Measurements from ENCODE around the gene C17orf107. TPM values are rescaled to one million over a fixed set of nuclear protein-coding genes. Genes with fewer than 3 reads are reported as not detected.
A peak's percentile ranks its signal among the peaks of the same experiment; 100 is the strongest.
"Not testable (repeated sequence)": the region's sequence is repeated elsewhere in the genome, so short reads cannot be mapped to it uniquely, and the experiment has no call there.

Gene C17orf107
- total RNA-seq, 1 experiment from 2014 or later: 3.6 TPM

- ChIA-PET POLR2A (interaction anchor here (0.6 to 4.6 kb wide), 19 partner anchors 8 to 294 kb away, joined by 3 to 51 read pairs (median 5); partner anchors contain the start of genes GLTPD2, PFN1, RNF167 and SLC25A11), CTCF (interaction anchor here (0.6 to 5.1 kb wide), 8 partner anchors 10 to 143 kb away, joined by 3 to 29 read pairs (median 4); partner anchors contain the start of genes CHRNE, RNF167, SLC25A11 and SPAG7)
- DNase-seq (ENCODE audit: unreplicated experiment): no peak
- Mint-ChIP-seq H3K9me3 (ENCODE audit: unreplicated experiment) (no peaks in the 10 kb centered on the region), H3K36me3 (ENCODE audit: insufficient read depth, unreplicated experiment) (no peaks in the 10 kb centered on the region), H3K4me3 (ENCODE audit: unreplicated experiment) (no peak overlapping the region), H3K27ac (ENCODE audit: low read depth, unreplicated experiment) (no peak overlapping the region), H3K4me1 (ENCODE audit: insufficient read depth, unreplicated experiment) (peaks cover 16% of the 10 kb centered on the region), H3K27me3 (ENCODE audit: insufficient read depth, unreplicated experiment) (no peaks in the 10 kb centered on the region)
- BruUV-seq (replicated peaks): no TSS peak
- intact Hi-C loops (cut with micrococcal nuclease): loop anchor here (2.0 kb wide), 1 partner anchor 21 kb away; the partner anchor contains the start of genes RNF167 and SLC25A11
- no peak for TF ChIP-seq CTCF (IDR thresholded peaks at IDR 0.05; ENCODE audit: unreplicated experiment)
Measured at GRCh38 chr17:4919511-4920047, 20.2 kb downstream of the C17orf107 start.

DNA sequence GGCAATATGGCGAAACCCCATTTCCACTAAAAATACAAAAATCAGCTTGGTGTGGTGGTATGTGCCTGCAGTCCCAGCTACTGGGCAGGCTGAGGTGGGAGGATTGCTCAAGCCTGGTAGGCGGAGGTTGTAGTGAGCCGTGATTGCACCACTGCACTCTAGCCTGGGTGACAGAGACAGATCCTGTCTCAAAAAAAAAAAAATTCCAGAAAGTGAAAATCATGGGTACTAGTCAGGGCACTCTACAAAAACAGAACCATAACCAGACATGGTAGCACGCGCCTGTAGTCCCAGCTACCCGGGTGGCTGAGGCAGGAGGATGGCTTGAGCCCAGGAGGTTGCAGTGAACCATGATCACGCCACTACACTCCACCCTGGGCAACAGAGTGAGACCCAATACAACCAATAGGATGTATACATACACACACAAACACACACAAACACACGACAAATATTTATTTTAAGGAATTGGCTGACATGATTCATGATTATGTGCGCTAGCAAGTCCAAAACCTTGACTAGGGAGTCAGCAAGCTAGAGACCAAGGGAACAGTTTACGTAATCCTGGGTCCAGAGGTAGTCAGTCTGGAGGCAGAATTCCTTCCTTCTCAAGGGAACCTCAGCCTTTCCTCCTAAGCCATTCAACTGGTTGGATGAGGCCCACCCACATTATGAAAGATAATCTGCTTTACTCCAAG is 21.2 kb downstream of the C17orf107 start:
- intact Hi-C loops (cut with micrococcal nuclease): loop anchor here (2.0 kb wide), 1 partner anchor 20 kb away; the partner anchor contains the start of genes RNF167 and SLC25A11
- Mint-ChIP-seq H3K9me3 (ENCODE audit: unreplicated experiment) (no peaks in the 10 kb centered on the region), H3K27me3 (ENCODE audit: insufficient read depth, unreplicated experiment) (no peaks in the 10 kb centered on the region), H3K27ac (ENCODE audit: low read depth, unreplicated experiment) (peak overlapping the region; percentile 74), H3K36me3 (ENCODE audit: insufficient read depth, unreplicated experiment) (no peaks in the 10 kb centered on the region), H3K4me1 (ENCODE audit: insufficient read depth, unreplicated experiment) (peaks cover 16% of the 10 kb centered on the region), H3K4me3 (ENCODE audit: unreplicated experiment) (peak overlapping the region; percentile 39)
- no peak for TF ChIP-seq CTCF (IDR thresholded peaks at IDR 0.05; ENCODE audit: unreplicated experiment)
- ChIA-PET CTCF (interaction anchor here (0.6 to 5.1 kb wide), 5 partner anchors 11 to 143 kb away, joined by 3 to 29 read pairs (median 5); partner anchors contain the start of genes CHRNE and SPAG7), POLR2A (interaction anchor here (0.6 to 4.6 kb wide), 24 partner anchors 9 to 295 kb away, joined by 3 to 51 read pairs (median 4); partner anchors contain the start of genes GLTPD2, KIF1C, MINK1 and PFN1)
- peak; percentile 83 for DNase-seq (ENCODE audit: unreplicated experiment)
- no TSS peak for BruUV-seq (replicated peaks)

DNA sequence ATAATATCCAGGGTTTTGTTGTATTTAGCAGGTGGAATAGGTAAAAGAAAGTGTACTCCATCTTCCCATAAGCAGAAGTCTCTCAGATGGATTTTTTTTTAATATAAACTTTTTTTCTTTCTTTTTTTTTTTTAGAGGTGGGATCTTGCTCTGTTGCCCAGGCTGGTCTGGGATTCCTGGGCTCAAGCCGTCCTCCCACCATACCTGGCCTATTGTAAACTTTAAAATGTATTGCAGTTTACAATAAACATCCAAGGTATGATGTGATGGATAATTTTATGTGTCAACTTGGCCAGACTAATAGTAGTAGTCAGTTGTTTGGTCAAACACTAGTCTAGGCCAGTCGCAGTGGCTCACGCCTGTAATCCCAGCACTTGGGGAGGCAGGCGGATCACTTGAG is 22.0 kb downstream of the C17orf107 start:
- Mint-ChIP-seq H3K27me3 (ENCODE audit: insufficient read depth, unreplicated experiment) (no peaks in the 10 kb centered on the region), H3K27ac (ENCODE audit: low read depth, unreplicated experiment) (no peak overlapping the region), H3K36me3 (ENCODE audit: insufficient read depth, unreplicated experiment) (no peaks in the 10 kb centered on the region), H3K4me1 (ENCODE audit: insufficient read depth, unreplicated experiment) (peaks cover 16% of the 10 kb centered on the region), H3K4me3 (ENCODE audit: unreplicated experiment) (no peak overlapping the region), H3K9me3 (ENCODE audit: unreplicated experiment) (no peaks in the 10 kb centered on the region)
- intact Hi-C loops (cut with micrococcal nuclease): loop anchor here (2.0 kb wide), 1 partner anchor 19 kb away; the partner anchor contains the start of genes RNF167 and SLC25A11
- ChIA-PET POLR2A (interaction anchor here (0.7 to 4.6 kb wide), 13 partner anchors 10 to 1311 kb away, joined by 3 to 51 read pairs (median 6); partner anchors contain the start of genes KIF1C, PFN1, RNF167 and SLC25A11), CTCF (interaction anchor here (0.6 to 5.1 kb wide), 2 partner anchors 12 to 54 kb away, joined by 3 to 29 read pairs; no protein-coding TSS in a partner anchor)
- TF ChIP-seq CTCF (IDR thresholded peaks at IDR 0.05; ENCODE audit: unreplicated experiment): no peak
- no peak for DNase-seq (ENCODE audit: unreplicated experiment)
- no TSS peak for BruUV-seq (replicated peaks)

DNA sequence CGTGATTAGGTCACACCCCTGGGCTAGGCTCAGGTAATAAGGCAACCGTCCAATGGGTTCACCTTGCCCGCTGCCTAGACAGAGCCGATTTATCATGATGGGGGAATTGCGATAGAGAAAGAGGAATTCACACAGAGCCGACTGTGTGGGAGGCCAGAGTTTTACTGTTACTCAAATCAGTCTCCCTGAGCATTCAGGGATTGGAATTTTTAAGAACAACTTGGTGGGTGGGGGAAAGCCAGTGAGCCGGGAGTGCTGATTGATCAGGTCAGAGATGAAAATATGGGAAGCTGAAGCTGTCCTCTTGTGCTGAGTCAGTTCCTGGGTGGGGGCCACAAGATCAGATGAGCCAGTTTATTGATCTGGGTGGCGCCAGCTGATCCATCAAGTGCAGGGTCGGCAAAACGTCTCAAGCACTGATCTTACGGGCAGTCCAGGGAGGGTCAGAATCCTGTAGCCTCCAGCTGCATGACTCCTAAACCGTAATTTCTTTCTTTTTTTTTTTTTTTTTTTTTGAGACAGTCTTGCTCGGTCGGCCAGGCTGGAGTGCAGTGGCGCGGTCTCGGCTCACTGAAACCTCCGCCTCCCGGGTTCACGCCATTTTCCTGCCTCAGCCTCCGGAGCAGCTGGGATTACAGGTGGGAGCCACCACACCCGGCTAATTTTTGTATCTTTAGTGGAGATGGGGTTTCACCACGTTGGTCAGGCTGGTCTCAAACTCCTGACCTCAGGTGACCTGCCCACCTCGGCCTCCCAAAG is 27.4 kb downstream of the C17orf107 start:
- POLR2A ChIA-PET: interaction anchor here (1.0 to 4.2 kb wide), 3 partner anchors 12 to 13 kb away, joined by 4 to 33 read pairs (median 6); partner anchors contain the start of genes RNF167 and SLC25A11

More for the DNA sequence above, 27.4 kb downstream of the C17orf107 start:
- BruUV-seq (replicated peaks); intact Hi-C loops (cut with micrococcal nuclease); H3K4me1 Mint-ChIP-seq (ENCODE audit: insufficient read depth, unreplicated experiment); H3K9me3 Mint-ChIP-seq (ENCODE audit: unreplicated experiment); H3K27ac Mint-ChIP-seq (ENCODE audit: low read depth, unreplicated experiment); H3K27me3 Mint-ChIP-seq (ENCODE audit: insufficient read depth, unreplicated experiment); H3K4me3 Mint-ChIP-seq (ENCODE audit: unreplicated experiment); DNase-seq (ENCODE audit: unreplicated experiment): not testable (repeated sequence)
- CTCF ChIA-PET: interaction anchor here (0.5 to 0.6 kb wide), 2 partner anchors 42 to 170 kb away, joined by 3 to 4 read pairs; no protein-coding TSS in a partner anchor
- H3K36me3 Mint-ChIP-seq (ENCODE audit: insufficient read depth, unreplicated experiment): peaks cover 18% of the 10 kb centered on the region

Data from MCF 10A (cell line).